Left lobe of liver (tissue), 2 donors: ENCODE measurements around the gene FILIP1L. TPM values are rescaled to one million over a fixed set of nuclear protein-coding genes. Genes with fewer than 3 reads are reported as not detected.

Source experiments
- ATAC-seq: fragments of 200-7000 bp; cut with Tn5 transposase; one replicate; pipeline ENCODE4 v1.9.1; 2020; ENCODE audit warnings: mild to moderate bottlenecking, moderate library complexity
- DNase-seq: peaks from one replicate; pipeline ENCODE4 v3.0.0-alpha.2; 2020; ENCODE audit warnings: low spot score
- total RNA-seq: library from RNA; stranded (reverse); gene quantifications from one replicate; pipeline ENCODE4 v1.2.1, GENCODE V29; 2021
- donor health status: DM: no; HTN: no; CAD: no; lungs with moderate emphysema.
- donor health status: DM: no; HTN: yes; CAD: no.

The FILIP1L gene
- total RNA-seq, 1 donor from 2014 or later, result 0.93 TPM

GRCh38 chr3:99934975-99935797 lies 179.1 kb downstream of the FILIP1L start:
- ATAC-seq, result peak; percentile 56
- DNase-seq, result no peak

- DNase-seq, result no peak
- no peak for ATAC-seq
These were observed 180.1 kb downstream of the FILIP1L start for GRCh38 chr3:99933971-99934750.

GRCh38 chr3:99931059-99931458 lies 183.2 kb downstream of the FILIP1L start:
- DNase-seq (no peak), ATAC-seq (no peak)

- DNase-seq, result no peak
- no peak for ATAC-seq
These were observed 184.6 kb downstream of the FILIP1L start for GRCh38 chr3:99929745-99930139.

DNA sequence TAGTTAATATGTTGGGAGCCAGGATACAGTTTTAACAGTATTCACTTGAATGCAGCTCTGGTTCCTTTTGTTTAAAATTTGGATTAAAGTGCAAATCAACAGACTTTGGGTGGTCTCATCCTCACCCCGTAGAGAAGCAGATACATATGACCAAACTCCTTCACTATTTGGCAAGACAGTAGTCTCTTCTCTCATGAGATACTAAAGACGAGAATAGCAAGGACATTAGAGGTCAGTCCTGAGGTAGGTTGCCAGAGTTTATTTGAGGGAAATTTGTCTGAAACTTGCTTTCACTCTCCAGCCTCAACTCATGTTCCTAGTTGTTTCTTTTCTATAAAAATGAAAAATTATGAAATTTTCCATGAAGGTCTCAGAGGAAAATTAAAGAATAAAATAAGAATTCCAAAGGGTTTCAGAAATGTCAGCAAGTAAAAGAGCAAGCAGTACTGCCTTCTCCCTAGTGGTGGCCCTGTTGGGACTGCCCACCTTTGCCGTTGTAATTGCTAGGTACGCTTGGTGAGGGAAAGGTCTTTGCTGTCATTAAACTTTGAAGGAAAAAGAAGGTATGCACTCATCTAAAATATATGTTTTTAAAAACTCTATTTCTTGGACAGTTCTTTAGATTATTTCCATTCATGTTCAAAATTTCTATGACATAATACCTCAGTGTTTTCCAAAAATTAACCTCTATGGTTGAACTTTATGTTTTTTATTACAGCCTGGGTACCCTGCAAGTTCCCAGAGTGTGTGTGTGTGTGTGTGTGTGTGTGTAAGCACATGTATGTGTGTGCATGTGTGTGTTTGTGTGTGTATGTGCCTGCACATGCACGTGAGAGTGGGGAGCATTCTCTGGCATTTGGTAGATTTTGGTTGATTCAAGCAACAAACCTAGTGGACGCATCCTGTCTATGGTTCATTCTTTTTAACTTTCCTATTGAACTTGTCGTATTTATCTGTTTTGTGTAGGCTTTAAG lies 185.2 kb downstream of the FILIP1L start:
- ATAC-seq (no peak), DNase-seq (no peak)

DNA sequence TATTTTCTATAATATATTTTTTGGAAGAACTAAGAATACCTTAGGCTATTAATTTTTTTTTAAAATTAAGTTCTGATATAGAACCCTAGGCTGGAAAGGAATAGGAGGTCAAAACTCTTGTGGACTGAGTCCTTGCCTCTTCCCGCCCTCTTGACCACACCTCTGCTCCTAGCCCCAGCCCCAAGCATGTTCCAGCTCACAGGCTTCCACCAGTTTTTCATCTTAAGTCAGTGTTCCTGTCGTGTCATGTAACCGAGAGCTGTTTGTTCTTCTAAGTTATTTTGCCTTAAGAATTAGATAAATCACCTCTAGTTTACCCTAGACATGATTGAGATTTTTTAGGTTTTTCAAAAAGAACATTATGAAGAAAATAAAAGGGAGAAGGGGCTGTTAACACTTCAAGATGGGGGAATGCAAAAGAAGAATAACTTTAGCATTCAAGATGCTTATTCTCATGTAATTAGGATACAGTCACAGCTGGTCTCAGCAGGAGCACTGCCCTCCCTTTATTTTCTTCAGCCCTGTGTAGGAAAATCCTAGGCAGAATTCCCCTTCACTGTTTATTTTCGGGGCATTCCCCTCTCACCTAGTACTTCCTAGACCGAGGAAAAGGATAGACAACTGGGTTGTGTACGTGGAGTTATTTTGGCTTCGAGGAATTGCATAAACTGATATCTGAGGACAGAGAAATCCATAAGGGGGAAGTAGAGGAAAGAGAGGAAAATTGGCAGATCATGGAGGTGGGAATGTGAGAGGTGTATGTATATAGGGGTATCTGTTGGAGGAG lies 186.4 kb downstream of the FILIP1L start:
- ATAC-seq, result no peak
- DNase-seq, result no peak

DNA sequence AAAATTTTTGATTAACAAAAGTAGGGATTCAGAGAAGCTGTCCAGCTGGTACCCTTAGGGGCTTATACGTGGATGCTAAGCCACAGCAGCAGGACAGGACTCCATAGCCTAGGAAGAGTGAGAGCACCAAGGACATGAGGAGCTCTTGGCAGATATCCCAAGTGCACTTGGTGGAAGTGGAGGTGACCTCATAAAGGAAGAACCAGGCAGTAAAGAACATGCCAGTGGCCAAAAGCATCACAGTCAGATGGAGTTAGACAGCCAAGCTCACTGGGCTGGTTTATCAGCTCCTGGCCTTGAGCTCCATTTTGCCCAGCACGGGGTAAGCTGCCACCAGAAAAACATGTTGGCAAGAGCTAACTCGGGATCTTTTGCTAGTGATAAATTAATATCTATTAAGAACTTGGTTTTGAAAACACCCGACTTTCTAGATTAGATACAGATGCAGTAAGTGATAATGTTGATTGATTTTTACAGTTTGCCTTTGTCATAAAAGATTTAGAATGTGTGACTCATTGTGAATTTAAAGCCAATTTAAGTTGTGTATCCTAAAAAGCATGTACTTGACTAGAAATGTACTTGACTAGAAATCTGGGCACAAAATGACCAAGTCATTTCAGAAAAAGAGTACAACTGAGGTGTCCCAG lies 188.6 kb downstream of the FILIP1L start:
- DNase-seq (no peak), ATAC-seq (no peak)

GRCh38 chr3:99923873-99924272 lies 190.4 kb downstream of the FILIP1L start:
- DNase-seq (no peak), ATAC-seq (no peak)

DNA sequence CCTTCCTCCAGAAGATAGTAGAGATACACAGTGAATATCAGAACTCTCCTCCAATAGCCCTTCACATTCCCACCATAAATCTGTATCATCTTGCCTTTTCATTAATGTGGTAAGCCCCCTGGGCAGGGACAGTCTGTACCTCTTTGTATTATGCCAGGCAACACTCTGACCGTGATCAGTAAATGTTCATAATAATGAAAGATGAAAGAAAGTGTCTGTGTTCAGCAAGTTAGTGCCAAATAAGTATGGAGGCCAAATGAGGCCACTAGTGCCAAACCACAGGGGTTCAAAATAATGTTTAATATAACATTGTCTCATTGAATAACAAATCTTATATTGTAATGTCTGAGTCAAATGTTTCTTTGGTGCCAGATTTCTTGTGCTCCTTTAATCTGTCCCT lies 192.3 kb downstream of the FILIP1L start:
- no peak for ATAC-seq
- no peak for DNase-seq

DNA sequence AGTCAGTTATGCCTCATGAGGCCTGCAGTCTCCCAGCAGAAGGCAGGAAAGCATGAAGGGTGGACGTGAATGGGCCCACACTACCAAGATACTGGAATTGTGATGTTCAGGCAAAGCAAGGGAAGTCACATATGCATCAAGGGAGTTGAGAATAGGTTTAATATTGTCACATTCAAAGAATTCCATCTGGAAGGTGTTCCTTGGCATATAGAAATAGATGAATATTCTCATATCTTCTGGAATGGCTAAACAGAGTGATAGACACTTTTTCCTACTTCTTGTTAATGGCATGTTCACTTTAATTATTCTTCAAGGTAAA lies 193.0 kb downstream of the FILIP1L start:
- ATAC-seq (no peak), DNase-seq (no peak)

- DNase-seq (peak; percentile 87), ATAC-seq (peak; percentile 91)
These were observed 193.6 kb downstream of the FILIP1L start for GRCh38 chr3:99920481-99921376.

GRCh38 chr3:99919694-99920093 lies 194.6 kb downstream of the FILIP1L start:
- ATAC-seq (no peak), DNase-seq (no peak)

- DNase-seq, result no peak
- no peak for ATAC-seq
These were observed 195.6 kb downstream of the FILIP1L start for GRCh38 chr3:99918715-99919114.

DNA sequence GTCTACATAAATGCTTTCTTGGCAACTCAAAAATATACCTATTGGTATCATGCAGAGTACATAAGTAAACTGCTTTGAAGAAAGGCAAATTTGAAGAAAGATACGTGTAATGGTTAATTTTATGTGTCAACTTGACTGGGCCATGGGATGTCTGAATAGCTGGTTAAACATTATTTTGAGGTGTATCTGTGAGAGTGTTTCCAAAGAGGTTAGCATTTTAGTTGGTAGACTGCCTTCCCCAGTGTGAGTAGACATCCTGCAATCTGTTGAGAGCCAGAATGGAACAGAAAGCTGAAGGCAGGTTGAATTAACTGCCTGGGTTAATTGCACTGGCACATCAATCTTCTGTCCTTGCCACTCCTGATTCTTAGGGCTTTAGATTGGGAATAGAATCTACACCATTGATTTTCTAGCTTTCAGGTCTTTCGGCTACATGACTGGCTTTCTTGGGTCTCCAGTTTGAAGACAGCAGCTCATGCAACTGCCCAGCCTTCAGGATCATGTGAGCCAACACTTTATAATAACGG lies 198.3 kb downstream of the FILIP1L start:
- no peak for DNase-seq
- peak; percentile 39 for ATAC-seq

- ATAC-seq (no peak), DNase-seq (no peak)
These were observed 202.9 kb downstream of the FILIP1L start for GRCh38 chr3:99911433-99911832.

DNA sequence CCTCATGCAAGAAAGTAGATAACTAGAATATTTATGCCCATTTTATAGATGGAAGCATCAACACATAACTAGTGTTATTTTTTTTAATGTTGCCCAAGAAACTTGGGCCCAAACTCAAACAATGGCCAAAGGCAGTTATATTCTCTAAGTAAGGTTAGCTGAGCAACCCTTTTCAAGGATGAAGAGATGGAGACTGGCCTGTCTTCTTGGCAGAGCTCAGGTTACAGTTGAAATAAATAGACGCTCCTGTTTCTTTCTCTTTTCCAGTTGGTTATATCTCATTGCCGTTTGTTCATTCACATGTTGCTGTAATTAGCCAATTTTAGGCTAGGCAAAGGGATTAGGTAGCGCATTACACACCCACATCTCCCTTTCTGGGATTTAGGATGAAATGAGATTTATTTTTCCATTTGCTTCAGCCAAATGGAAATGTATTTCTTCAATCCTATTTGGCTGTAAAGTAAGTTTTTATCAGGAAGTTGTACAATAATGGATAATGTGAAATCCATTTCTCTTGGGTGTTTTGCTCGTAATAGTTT lies 203.5 kb downstream of the FILIP1L start:
- DNase-seq (no peak), ATAC-seq (no peak)

DNA sequence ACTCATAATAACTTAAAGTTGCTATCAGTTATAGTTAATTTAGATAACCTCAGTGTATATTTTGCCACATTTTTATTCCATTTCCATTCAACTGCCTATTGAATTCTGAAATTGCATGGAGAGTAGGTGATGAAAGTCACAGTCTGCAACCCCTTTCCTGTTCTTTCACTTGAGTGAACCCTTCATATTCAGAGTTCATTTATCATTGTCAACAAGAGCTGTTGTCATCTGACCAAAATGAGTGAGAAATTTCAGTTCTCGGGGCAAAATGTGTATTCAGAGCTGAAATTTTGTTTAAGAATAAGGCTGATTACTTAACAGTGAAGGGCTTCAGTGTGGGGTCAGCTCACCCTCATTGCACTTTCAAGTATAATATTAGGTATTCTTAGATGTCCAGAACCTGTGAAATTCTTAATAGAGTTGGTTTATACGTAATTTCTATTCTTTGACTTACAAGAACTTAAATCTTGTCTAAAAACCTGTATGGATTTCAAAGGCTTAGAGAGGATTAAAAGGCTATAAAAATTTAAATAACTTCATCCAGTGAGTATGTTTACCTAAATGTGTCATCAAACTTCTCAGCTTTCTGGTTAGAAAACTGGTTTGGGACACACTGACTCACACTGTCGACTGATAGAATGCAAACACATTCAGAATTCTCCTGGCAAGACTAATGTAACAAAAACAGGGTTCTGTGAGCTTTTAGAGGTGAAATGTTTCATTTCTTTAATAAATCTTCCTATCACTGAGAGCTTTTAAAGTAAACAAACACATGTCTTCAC lies 204.4 kb downstream of the FILIP1L start:
- DNase-seq, result no peak
- peak; percentile 30 for ATAC-seq
